GM03348 (cell line): ENCODE measurements around the gene TMEM217.

ENCODE experiments used
- DNase-seq: peaks from one replicate; pipeline ENCODE4 v3.0.0; 2012; ENCODE audit warnings: low spot score

TMEM217 gene

GRCh38 chr6:37244430-37245310 lies 13.3 kb downstream of the TMEM217 start:
- peak; percentile 76 for DNase-seq

- no peak for DNase-seq
Measured at GRCh38 chr6:37243816-37244370, 14.1 kb downstream of the TMEM217 start.

GRCh38 chr6:37243131-37243815 lies 14.7 kb downstream of the TMEM217 start:
- DNase-seq = no peak

GRCh38 chr6:37242429-37243052 lies 15.4 kb downstream of the TMEM217 start:
- peak; percentile 81 for DNase-seq

GRCh38 chr6:37241775-37242428 lies 16.0 kb downstream of the TMEM217 start:
- DNase-seq = no peak

- no peak for DNase-seq
Measured at GRCh38 chr6:37241131-37241530, 16.8 kb downstream of the TMEM217 start.

- DNase-seq = peak; percentile 77
Measured at GRCh38 chr6:37239950-37240713, 17.8 kb downstream of the TMEM217 start.

GRCh38 chr6:37239526-37239925 lies 18.4 kb downstream of the TMEM217 start:
- DNase-seq = peak; percentile 32

GRCh38 chr6:37238381-37238780 lies 19.6 kb downstream of the TMEM217 start:
- DNase-seq = no peak

- DNase-seq = no peak
Measured at GRCh38 chr6:37237789-37238188, 20.2 kb downstream of the TMEM217 start.

GRCh38 chr6:37236921-37237320 lies 21.0 kb downstream of the TMEM217 start:
- DNase-seq = no peak

GRCh38 chr6:37233541-37233940 lies 24.4 kb downstream of the TMEM217 start:
- DNase-seq = no peak

- no peak for DNase-seq
Measured at GRCh38 chr6:37232430-37233017, 25.4 kb downstream of the TMEM217 start.

GRCh38 chr6:37230104-37230503 lies 27.8 kb downstream of the TMEM217 start:
- no peak for DNase-seq

- DNase-seq = no peak
Measured at GRCh38 chr6:37225350-37226169, 32.4 kb downstream of the TMEM217 start.

GRCh38 chr6:37222992-37223391 lies 35.0 kb downstream of the TMEM217 start:
- no peak for DNase-seq

GRCh38 chr6:37222125-37222967 lies 35.6 kb downstream of the TMEM217 start:
- peak; percentile 79 for DNase-seq

GRCh38 chr6:37221585-37222124 lies 36.3 kb downstream of the TMEM217 start:
- no peak for DNase-seq

- no peak for DNase-seq
Measured at GRCh38 chr6:37218511-37218910, 39.4 kb downstream of the TMEM217 start.
